ENCODE measurements around the gene RUBCNL.
"Not testable (repeated sequence)": the region's sequence is repeated elsewhere in the genome, so short reads cannot be mapped to it uniquely, and the experiment has no call there.

Gene RUBCNL

DNA sequence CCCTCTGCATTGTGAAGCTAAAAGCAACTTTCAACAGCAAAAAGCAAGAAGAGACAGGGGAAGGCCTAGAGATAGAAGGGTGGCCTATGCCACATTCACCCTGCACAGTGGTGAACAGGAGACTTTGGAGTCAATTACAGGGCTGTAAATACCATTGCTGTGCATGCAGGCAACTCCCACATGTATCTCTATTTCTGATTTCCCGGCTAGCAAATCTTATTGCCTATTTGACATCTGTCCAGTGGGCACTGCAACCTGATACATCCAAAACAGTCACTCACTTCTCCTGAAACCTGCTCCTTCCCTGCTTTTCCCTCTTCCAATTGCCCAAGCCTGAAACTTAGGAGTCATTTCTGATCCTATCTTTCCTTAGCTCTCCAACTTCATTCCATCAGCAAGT is 13.4 kb downstream of the RUBCNL start:
- DNase-seq (ENCODE audit: low read depth in 2 of 2, low spot score in 1 of 2): no peak

GRCh38 chr13:46372938-46373337 is 14.1 kb downstream of the RUBCNL start:
- DNase-seq (ENCODE audit: low read depth in 2 of 2, low spot score in 1 of 2): not testable (repeated sequence)

DNA sequence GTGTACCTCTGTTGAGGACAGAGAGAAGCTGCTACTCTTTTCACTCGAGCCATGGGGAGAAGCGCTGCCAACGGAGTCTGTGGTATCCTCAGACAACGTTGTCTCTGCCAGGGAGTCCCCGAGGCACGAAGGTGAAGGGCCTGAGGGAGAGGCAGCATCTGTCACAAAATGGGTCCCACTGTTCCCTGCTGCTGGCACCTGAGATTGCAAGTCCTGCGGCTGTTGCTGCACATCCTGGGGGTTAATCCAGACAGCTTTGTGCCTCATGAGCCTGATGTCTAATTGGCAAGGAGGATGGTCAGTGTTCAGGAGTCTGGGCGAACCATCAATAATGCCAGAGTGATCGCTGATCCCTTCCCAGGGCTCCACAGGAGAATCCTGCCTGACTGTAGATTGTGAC is 15.0 kb downstream of the RUBCNL start:
- DNase-seq (ENCODE audit: low read depth in 2 of 2, low spot score in 1 of 2): no peak

DNA sequence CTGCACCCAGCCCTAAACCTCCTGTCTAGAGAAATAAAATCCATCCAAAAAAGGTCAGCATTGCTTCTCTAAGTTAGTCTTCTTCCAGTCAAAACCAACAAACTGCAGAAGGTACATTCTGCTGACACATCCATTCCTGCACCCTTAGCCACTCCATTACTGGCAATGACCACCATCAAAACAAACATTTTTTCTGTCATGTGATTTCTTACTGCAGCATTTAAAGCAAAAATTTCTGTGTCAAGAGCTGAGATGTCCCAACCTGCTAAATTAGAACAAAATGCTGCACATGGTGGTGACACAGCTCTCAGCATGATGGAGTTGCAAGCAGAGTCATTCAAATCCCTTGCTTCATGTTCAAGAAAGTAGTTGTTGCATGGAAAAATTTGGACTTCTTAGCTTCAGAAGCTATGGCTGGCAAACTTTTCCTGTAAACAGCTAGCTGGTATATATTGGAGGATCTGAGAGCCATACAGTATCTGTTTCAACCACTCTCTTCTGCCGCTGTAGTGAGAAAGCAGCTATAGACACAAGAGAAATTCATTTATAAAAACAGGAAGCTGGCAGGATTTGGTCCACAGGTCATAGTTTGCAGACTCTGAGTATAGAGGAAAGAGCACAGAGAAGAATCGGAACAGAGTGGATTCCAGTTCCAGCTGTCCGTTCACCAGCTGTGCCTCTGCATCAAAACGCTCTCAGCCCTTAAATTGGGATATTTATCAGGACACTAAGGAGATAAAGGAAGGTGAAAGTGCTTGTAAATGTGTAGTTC is 17.4 kb downstream of the RUBCNL start:
- no peak for DNase-seq (ENCODE audit: low read depth in 2 of 2, low spot score in 1 of 2)

- no peak for DNase-seq (ENCODE audit: low read depth in 2 of 2, low spot score in 1 of 2)
These were observed 19.3 kb downstream of the RUBCNL start for GRCh38 chr13:46367617-46368327.

GRCh38 chr13:46361276-46361934 is 25.6 kb downstream of the RUBCNL start:
- DNase-seq (ENCODE audit: low read depth in 2 of 2, low spot score in 1 of 2): no peak

- DNase-seq (ENCODE audit: low read depth in 2 of 2, low spot score in 1 of 2): no peak
These were observed 26.4 kb downstream of the RUBCNL start for GRCh38 chr13:46360604-46361003.

DNA sequence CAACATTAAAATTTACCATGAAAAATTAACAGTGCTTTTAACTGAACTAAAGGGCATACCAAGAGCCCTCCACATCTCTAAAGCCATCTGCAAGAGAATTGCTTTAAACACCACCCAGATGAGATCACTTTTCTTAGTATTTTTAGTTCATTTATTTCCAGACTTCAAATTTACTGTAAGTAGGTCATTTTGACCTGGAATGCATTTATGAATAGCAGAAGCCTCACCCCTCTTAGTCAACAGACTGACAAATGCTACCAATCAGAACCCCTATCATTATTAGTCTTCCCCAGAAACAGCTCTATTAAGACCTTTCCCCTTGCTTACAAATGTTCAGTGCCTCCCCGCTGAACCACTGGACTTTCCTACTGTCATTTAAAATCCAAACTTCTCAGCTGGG is 27.3 kb downstream of the RUBCNL start:
- DNase-seq (ENCODE audit: low read depth in 2 of 2, low spot score in 1 of 2): no peak

GRCh38 chr13:46355901-46356590 is 31.0 kb downstream of the RUBCNL start:
- no peak for DNase-seq (ENCODE audit: low read depth in 2 of 2, low spot score in 1 of 2)

DNA sequence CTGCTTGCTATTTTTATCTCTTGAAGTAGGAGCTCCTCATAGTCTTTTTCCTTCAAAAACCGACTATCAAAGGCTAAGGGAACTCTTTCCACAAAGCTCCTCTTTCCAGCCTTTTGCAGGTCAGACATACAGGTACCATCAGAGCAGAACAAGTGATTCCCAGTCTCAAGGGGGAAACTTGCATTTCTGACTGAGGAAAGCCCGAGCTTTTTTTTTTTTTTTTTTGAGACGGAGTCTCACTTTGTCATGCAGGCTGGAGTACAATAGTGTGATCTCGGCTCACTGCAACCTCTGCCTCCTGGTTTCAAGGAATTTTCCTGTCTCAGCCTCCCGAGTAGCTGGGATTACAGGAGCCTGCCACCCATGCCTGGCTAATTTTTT is 32.0 kb downstream of the RUBCNL start:
- DNase-seq (ENCODE audit: low read depth in 2 of 2, low spot score in 1 of 2): no peak

DNA sequence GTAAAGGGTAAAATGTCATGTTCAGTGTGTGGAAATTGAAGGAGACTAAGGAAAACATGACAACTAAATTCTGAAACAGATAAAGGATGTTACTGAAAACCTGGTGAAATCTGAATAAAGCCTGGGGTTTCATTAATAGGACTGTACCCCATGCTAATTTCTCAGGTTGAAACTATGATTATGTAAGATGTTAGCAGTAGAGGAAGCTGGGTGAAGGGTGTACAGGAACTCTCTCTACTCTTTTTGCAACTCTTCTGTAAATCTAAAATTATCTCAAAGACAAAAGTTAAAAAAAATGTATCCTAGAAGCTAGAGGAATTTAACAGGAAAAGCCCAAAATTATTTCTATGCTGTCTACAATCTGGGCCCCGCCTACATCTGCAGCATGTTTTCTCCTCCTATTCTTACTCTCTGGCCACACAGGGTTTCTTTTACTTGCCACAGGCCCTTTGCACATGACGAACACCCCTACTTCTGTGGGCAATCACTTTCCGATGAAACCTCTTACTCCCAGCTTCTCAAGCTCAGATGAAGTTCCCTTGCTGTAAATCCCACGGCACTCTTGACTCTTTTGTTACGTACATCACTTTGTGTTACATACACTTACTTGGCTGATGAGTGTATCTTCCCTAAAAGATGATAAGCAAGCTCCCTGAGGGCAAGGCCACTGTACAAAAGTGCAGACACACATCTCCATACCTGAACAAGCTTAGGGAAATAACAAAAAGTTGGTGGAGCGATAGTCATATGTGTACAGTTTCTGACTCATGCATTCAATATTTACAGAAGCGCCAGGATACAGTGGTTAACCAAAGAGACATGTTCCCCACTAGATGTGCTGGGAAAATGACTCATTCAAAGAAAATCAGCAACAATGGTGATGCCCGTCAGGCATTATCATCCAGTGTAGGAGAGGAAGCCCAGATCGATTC is 32.6 kb downstream of the RUBCNL start:
- DNase-seq (ENCODE audit: low read depth in 2 of 2, low spot score in 1 of 2): no peak

- DNase-seq (ENCODE audit: low read depth in 2 of 2, low spot score in 1 of 2): no peak
These were observed 34.2 kb downstream of the RUBCNL start for GRCh38 chr13:46352805-46353204.

- DNase-seq (ENCODE audit: low read depth in 2 of 2, low spot score in 1 of 2): no peak
These were observed 37.0 kb downstream of the RUBCNL start for GRCh38 chr13:46350003-46350402.

DNA sequence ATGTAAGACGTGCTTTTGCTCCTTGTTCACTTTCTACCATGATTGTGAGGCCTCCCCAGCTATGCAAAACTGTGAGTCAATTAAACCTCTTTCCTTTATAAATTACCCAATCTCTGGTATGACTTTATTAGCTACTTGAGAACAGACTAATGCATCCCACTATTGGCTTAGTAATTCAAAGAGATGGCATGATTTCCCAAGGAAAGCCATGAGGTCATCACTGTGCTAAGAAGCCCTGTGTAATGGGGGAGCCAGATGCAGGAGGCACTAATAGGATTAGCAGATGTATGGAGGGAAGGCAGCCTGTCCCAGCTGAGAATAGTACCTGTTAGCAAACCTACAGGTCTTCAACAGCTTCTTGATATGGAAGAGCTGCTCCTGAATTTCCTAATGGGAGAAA is 38.1 kb downstream of the RUBCNL start:
- DNase-seq (ENCODE audit: low read depth in 2 of 2, low spot score in 1 of 2): no peak

- no peak for DNase-seq (ENCODE audit: low read depth in 2 of 2, low spot score in 1 of 2)
These were observed 39.8 kb downstream of the RUBCNL start for GRCh38 chr13:46347277-46347676.

- DNase-seq (ENCODE audit: low read depth in 2 of 2, low spot score in 1 of 2): no peak
These were observed 41.2 kb downstream of the RUBCNL start for GRCh38 chr13:46345866-46346265.

- no peak for DNase-seq (ENCODE audit: low read depth in 2 of 2, low spot score in 1 of 2)
These were observed 41.7 kb downstream of the RUBCNL start for GRCh38 chr13:46345398-46345797.

DNA sequence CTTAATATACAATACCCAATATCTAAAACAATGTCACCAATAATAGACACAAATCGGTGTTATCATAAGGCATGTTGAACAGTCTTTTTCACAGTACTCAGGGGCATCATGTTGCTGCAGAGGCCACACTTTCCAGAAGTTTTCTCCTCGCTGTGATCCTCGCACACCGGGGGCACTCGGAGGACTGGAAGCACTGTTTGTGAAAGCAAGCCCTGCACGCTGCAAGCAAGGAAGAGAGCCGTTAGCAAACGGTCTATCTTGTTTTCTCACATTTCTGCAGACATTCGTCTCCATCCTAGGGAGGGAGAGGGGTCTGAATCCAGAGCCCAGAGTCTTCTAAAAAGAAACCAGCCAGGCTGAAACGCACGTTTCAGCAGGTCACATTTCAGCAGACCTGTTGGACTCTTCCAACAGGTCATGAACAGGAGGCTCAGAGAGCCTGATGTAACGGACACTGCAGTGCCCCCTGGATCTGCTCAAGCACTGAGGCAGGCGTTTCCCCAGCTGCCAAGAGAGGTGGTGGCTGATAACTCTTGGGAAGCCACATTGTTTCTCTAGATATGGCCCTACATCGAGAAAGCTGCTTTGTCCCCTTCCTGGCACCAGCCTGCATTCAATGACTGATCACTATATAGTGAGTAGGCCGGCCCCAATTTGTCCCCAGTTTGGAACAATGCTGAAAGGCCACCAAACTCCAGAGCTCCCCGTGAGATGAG is 43.6 kb downstream of the RUBCNL start:
- DNase-seq (ENCODE audit: low read depth in 2 of 2, low spot score in 1 of 2): no peak

DNA sequence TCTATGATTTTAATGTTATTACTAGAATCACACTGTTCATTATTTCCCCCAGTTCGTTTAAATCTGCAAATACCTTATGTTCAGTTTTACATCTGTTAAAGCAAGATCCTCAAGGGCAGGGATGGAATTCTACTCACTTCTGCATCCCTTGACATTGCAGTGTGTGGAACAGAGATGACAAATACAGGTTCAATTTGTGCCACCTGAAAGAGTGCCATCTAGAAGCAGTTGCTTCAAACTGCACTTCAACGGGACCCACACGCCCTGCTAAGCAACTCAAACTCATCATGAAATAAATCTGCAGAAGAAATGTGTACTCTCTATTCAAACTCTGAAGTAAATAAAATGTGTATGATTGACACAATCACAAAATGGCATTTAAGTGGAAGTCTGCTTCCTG is 44.5 kb downstream of the RUBCNL start:
- DNase-seq (ENCODE audit: low read depth in 2 of 2, low spot score in 1 of 2): no peak

DNA sequence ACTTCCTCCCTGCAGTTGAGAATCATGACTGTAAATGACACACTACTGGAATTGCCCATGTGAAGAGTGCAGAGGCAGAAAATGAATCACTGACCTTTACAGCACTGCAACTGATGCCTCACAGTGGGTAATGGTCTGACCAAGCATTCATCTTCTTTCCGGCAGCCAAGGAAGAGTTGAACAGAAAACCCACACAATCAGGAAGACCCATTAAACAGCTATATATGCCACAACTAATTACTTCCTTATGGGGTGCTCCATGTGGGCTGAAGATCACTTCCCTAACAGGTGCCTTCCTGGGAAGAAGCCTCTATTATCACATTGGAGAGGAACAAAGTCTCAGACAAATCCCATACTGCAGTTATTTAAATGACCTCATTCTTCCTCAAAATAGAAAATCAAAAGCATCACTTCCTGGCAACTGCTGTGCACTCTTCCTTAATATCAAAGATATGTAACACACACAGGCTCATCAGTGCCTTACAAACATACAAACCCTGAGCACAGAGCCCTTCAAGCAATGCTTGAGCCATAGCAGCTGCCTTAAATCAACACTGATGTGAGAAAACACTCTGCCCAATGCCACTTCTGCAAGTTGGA is 45.8 kb downstream of the RUBCNL start:
- DNase-seq (ENCODE audit: low read depth in 2 of 2, low spot score in 1 of 2): no peak
